Measurements from ENCODE around the gene OR5D18. TPM values are rescaled to one million over a fixed set of nuclear protein-coding genes. Genes with fewer than 3 reads are reported as not detected.
"Not testable (repeated sequence)": the region's sequence is repeated elsewhere in the genome, so short reads cannot be mapped to it uniquely, and the experiment has no call there.

OR5D18 gene
- total and polyA plus RNA-seq, 2 of the 13 experiments (the other 11 are each of a cell fraction or from before 2014, with no cell fraction given), result not detected

- TF ChIP-seq ZNF318 (CRISPR knock-in tag; IDR thresholded peaks at IDR 0.05), result no peak
These were observed 35.3 kb downstream of the OR5D18 start (continued) for GRCh38 chr11:55854704-55855103.

GRCh38 chr11:55867354-55867753 lies 47.9 kb downstream of the OR5D18 start:
- ATAC-seq; H3K9ac ChIP-seq (ENCODE audit: insufficient read depth, low read depth, low read length); in situ Hi-C loops (cut with HindIII; ENCODE audit: extremely low pct_ligation_motif_present, low pct_unique_long_range_greater_than_20kb); intact Hi-C loops (cut with micrococcal nuclease; ENCODE audit: unreplicated experiment); H3K9me3 ChIP-seq (ENCODE audit: low read length); H3K4me1 ChIP-seq (ENCODE audit: insufficient read depth, low read length); CTCF ChIA-PET (ENCODE audit: low intra/inter-chr PET ratio, low total read pairs); H3K27me3 ChIP-seq (ENCODE audit: control insufficient read depth in 1 of 2, insufficient read depth in 2 of 2, low read length in 2 of 2); H4K20me1 ChIP-seq (ENCODE audit: insufficient read depth, low read length); H3K4me3 ChIP-seq (replicated peaks in 1 of 3; ENCODE audit: insufficient read depth in 1 of 3, low read depth in 2 of 3, low read length in 3 of 3); POLR2A ChIA-PET; H3K79me2 ChIP-seq (ENCODE audit: insufficient read depth, low read length); H3K36me3 ChIP-seq (replicated peaks in 1 of 2; ENCODE audit: control insufficient read depth in 1 of 2, insufficient read depth in 2 of 2, low read length in 2 of 2); H3K27ac ChIP-seq (ENCODE audit: extremely low read length, insufficient read depth, low read length); H2AFZ ChIP-seq (ENCODE audit: low read length); FAIRE-seq; DNase-seq (ENCODE audit: low spot score); BruUV-seq (replicated peaks); H3K4me2 ChIP-seq (ENCODE audit: low read depth, low read length): not testable (repeated sequence)
- WGBS (ENCODE audit: low lambda C conversion rate), result 13% methylated on average over 4 of the region's 4 CpGs

Small RNA genes within 50 kb of the gene (small RNA-seq; reads per million reads assigned to genes)
- gene AC036111.3 (ENCODE audit: insufficient read depth in 2 of 3, insufficient read length in 3 of 3, low read depth in 2 of 3, low replicate concordance in 1 of 3), result 0 reads per million in 3 experiments

Other genes starting within 250 kb of the OR5D18 start
- not detected in 2 replicates for gene OR4C16, start 247.5 kb upstream of the OR5D18 start, total RNA-seq (2016; rRNA removed; fragmentation: Illumina TruSeq; extraction: Trizol)
- not detected in 2 replicates for gene OR4C16, start 247.5 kb upstream of the OR5D18 start, polyA plus RNA-seq (2011; rRNA removed)
- gene OR4C11, start 212.0 kb upstream of the OR5D18 start, total RNA-seq (2016; rRNA removed; fragmentation: Illumina TruSeq; extraction: Trizol), result not detected in 2 replicates
- not detected in 2 replicates for gene OR4C11, start 212.0 kb upstream of the OR5D18 start, polyA plus RNA-seq (2011; rRNA removed)
- gene OR4P4, start 184.5 kb upstream of the OR5D18 start, total RNA-seq (2016; rRNA removed; fragmentation: Illumina TruSeq; extraction: Trizol), result not detected in 2 replicates
- gene OR4P4, start 184.5 kb upstream of the OR5D18 start, polyA plus RNA-seq (2011; rRNA removed), result not detected in 2 replicates
- not detected in 2 replicates for gene OR4S2, start 171.3 kb upstream of the OR5D18 start, total RNA-seq (2016; rRNA removed; fragmentation: Illumina TruSeq; extraction: Trizol)
- gene OR4S2, start 171.3 kb upstream of the OR5D18 start, polyA plus RNA-seq (2011; rRNA removed), result not detected in 2 replicates
- gene OR4C6, start 157.4 kb upstream of the OR5D18 start, total RNA-seq (2016; rRNA removed; fragmentation: Illumina TruSeq; extraction: Trizol), result not detected in 2 replicates
- gene OR4C6, start 157.4 kb upstream of the OR5D18 start, polyA plus RNA-seq (2011; rRNA removed), result not detected in 2 replicates
- gene OR5D13, start 46.2 kb upstream of the OR5D18 start, total RNA-seq (2016; rRNA removed; fragmentation: Illumina TruSeq; extraction: Trizol), result not detected in 2 replicates
- not detected in 2 replicates for gene OR5D13, start 46.2 kb upstream of the OR5D18 start, polyA plus RNA-seq (2011; rRNA removed)
- gene OR5D14, start 24.1 kb upstream of the OR5D18 start, total RNA-seq (2016; rRNA removed; fragmentation: Illumina TruSeq; extraction: Trizol), result not detected in 2 replicates
- not detected in 2 replicates for gene OR5D14, start 24.1 kb upstream of the OR5D18 start, polyA plus RNA-seq (2011; rRNA removed)
- gene OR5L1, start 8.3 kb upstream of the OR5D18 start, total RNA-seq (2016; rRNA removed; fragmentation: Illumina TruSeq; extraction: Trizol), result not detected in 2 replicates
- gene OR5L1, start 8.3 kb upstream of the OR5D18 start, polyA plus RNA-seq (2011; rRNA removed), result not detected in 2 replicates
- not detected in 2 replicates for gene OR5L2, start 7.6 kb downstream of the OR5D18 start, total RNA-seq (2016; rRNA removed; fragmentation: Illumina TruSeq; extraction: Trizol)
- gene OR5L2, start 7.6 kb downstream of the OR5D18 start, polyA plus RNA-seq (2011; rRNA removed), result not detected in 2 replicates
- gene OR5D16, start 19.1 kb downstream of the OR5D18 start, total RNA-seq (2016; rRNA removed; fragmentation: Illumina TruSeq; extraction: Trizol), result not detected in 2 replicates
- not detected in 2 replicates for gene OR5D16, start 19.1 kb downstream of the OR5D18 start, polyA plus RNA-seq (2011; rRNA removed)
- not detected in 2 replicates for gene TRIM51, start 63.7 kb downstream of the OR5D18 start, total RNA-seq (2016; rRNA removed; fragmentation: Illumina TruSeq; extraction: Trizol)
- gene TRIM51, start 63.7 kb downstream of the OR5D18 start, polyA plus RNA-seq (2011; rRNA removed), result not detected in 2 replicates
- gene OR5W2, start 95.0 kb downstream of the OR5D18 start, total RNA-seq (2016; rRNA removed; fragmentation: Illumina TruSeq; extraction: Trizol), result not detected in 2 replicates
- not detected in 2 replicates for gene OR5W2, start 95.0 kb downstream of the OR5D18 start, polyA plus RNA-seq (2011; rRNA removed)
- not detected in 2 replicates for gene OR5I1, start 116.8 kb downstream of the OR5D18 start, total RNA-seq (2016; rRNA removed; fragmentation: Illumina TruSeq; extraction: Trizol)
- not detected in 2 replicates for gene OR5I1, start 116.8 kb downstream of the OR5D18 start, polyA plus RNA-seq (2011; rRNA removed)
- not detected in 2 replicates for gene OR10AG1, start 150.3 kb downstream of the OR5D18 start, total RNA-seq (2016; rRNA removed; fragmentation: Illumina TruSeq; extraction: Trizol)
- not detected in 2 replicates for gene OR10AG1, start 150.3 kb downstream of the OR5D18 start, polyA plus RNA-seq (2011; rRNA removed)
- gene OR5F1, start 175.0 kb downstream of the OR5D18 start, total RNA-seq (2016; rRNA removed; fragmentation: Illumina TruSeq; extraction: Trizol), result not detected in 2 replicates
- gene OR5F1, start 175.0 kb downstream of the OR5D18 start, polyA plus RNA-seq (2011; rRNA removed), result not detected in 2 replicates
- not detected in 2 replicates for gene OR5AS1, start 208.0 kb downstream of the OR5D18 start, total RNA-seq (2016; rRNA removed; fragmentation: Illumina TruSeq; extraction: Trizol)
- gene OR5AS1, start 208.0 kb downstream of the OR5D18 start, polyA plus RNA-seq (2011; rRNA removed), result not detected in 2 replicates